NCI-H748 treated with DMSO at 0.1 percent for 48 hours (cell line): ENCODE results near the gene CCDC43.
"Not testable (repeated sequence)": the region's sequence is repeated elsewhere in the genome, so short reads cannot be mapped to it uniquely, and the experiment has no call there.

Source experiments
- DNase-seq: peaks from one replicate; lab custom pipeline; 2025; lab: John Stamatoyannopoulos, UW

CCDC43 gene

DNA sequence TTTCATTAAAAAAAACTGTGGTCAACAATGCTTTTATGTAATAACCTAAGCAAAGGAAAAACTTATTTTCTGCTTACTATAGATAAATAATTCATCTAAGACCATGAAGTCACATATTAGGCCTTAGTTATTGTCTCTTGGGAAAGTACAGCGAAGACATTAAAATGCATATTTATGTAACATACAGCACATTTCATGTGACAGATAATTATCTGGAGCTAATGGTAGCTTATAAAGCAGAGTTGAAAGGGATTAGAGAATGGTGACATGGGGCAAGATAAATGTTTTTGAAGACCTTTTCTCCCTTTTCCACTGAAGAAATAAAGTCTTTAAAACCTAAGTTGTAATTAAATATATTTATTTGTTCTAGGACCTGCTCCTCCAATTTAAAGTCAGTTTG, 23.6 kb downstream of the CCDC43 start:
- no peak for DNase-seq

DNA sequence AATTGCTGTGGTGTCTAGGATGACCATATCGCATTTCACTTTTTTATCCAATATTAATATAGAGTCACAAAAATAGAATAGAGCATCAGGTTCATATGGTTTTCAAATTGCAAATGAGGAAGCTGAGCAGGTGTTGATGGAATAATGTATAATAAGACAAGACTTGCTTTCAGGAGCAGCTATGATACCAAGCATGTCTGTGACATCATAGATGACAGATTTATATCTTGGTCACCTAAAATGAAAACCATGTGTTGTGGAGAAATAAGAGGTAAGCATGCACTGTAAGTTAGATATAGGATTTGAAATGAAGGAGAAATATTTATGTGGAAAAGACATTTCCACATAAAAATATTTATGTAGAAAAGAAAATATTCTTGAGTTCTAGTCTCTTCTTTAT, 24.7 kb downstream of the CCDC43 start:
- no peak for DNase-seq

DNA sequence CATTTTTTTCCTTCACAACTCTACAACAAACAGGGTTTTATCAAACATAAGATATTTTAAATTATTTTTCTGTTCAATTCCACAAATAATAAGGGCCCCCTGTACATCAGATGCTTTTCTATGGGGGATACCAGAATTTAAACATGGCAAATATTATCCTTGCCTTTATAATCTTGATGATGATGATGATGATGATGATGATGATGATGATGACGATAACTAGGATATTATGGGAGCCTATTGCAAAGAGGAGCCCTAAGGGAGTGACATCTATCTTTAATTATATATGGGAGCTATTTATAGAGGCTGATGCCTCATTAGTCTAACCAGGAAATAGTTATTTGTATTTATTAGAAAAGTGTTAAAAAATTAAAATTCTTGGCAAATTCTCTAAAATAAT, 26.5 kb downstream of the CCDC43 start:
- DNase-seq = no peak

DNA sequence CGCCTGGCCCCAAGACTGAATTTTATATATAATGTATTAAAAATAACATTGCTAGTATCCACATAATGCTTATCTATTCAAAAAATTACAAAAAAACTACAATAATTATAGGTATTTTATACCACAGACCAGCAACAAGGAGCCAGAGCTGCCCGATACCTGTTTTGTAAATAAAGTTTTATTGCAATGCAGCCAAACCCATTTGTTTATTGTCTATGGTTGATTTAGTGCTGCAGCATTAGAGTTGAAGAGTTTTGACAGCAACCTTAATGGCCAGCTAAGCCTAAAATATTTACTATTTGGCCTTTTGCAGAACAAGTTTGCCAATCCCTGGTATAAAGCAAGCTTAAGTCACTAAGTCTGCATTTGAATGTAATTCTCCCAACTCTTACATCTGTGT, 27.7 kb downstream of the CCDC43 start:
- no peak for DNase-seq

DNA sequence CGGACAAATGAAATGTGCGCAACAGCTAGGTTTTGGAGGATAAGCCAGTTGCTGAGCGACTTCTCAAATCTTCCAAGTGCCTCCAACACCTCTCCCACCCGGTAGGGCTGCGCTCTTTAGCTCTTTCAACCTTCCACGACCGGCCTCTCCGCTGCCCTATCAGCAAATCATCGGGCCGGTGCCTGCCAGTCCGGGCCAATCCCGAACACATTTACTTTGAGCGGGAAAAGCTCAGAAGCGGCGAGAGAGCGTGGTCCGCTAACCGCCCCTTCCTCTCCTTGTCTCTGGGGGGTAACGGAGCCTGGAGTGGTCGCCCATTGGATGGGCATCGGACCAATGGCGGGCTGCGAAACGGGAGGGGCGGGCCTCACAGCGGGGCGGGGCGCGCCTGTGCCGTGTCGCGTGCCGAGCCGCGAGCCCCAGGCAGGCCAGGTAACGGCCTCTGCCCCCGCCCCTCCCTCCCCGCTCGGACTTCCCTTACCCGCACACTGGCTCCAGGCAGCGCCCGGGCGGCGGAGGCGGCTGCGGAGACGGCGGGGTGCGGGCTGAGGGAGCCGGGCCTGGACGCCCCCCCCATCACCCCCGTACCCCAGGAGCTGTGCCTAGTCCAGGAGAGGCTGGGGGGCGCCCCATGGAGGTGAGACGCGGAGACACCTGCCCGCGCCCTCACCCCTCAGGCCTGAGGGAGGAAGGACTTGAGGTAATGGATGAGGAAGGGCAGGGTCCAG, 33.4 kb downstream of the CCDC43 start, which contains the start of gene MEIOC:
Gene MEIOC, plus strand, starts transcription at position 486 of the 728 bp plus-strand sequence. Its CDS starts 146 bp downstream, at position 632.
- DNase-seq = peak; percentile 28

DNA sequence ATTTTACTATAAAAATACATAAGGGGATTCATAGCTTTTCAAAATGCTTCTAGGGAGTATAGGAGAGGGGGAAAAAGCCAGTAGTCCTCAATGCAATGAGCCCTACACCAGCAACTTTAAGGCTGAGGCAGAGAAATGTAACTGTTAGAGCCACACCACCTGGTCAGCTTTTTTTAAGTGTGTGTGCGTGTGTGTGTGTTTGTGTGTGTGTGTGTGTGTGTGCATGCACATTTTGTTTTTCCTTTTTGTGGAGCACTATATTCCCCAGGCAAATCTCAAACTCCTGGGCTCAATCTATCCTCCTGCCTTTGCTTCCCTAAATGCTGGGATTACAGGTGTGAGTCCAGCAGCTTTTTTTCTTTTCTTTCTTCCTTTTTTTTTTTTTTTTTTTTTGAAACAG, 35.6 kb downstream of the CCDC43 start:
- DNase-seq = no peak

DNA sequence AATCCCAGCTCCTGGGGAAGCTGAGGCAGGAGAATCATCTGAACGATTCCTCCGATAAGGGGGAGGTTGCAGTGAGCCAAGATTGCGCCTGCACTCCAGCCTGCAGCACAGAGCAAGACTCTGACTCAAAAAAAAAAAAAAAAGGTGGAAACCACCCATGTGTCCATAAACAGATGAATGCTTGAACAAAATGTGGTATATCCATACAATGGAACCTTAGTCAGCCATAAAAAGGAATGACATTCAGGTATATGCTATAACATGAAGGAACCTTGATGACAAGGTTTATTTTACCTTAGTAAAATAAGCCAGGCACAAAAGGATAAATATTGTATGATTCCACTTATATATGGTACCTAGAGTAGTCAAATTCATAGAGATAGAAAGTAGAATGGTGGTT, 36.2 kb downstream of the CCDC43 start:
- DNase-seq = no peak

DNA sequence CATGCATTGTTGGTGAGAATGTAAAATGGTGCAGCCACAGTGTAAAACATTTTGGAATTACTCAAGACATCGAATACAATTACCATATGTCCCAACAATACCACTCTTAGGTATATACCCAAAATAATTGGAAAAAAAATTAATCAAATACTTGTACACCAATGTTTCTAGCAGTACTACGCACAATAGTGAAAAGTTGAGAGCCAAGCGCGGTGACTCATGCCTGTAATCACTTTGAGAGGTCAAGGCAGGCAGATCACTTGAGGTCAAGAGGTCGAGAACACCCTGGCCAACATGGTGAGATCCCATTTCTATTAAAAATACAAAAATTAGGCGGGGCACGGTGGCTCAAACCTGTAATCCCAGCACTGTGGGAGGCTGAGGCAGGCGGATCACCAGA, 36.8 kb downstream of the CCDC43 start:
- DNase-seq = no peak

DNA sequence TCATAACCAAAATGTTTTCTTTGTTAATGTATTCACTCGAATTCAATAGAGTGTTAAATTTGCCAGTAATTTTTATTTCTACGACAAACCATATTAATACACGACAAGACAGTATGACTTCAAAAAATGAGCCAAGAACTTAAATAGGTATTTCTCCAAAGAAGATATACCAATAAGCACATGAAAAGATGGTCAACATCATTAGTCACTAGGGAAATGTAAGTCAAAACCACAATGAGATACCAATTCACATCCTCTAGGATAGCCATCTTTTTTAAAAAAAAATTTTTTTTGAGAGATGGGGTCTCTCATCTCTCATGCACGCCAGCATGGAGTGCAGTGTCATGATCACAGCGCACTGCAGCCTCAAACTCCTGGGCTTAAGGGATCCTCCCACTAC, 38.3 kb downstream of the CCDC43 start:
- DNase-seq = no peak

DNA sequence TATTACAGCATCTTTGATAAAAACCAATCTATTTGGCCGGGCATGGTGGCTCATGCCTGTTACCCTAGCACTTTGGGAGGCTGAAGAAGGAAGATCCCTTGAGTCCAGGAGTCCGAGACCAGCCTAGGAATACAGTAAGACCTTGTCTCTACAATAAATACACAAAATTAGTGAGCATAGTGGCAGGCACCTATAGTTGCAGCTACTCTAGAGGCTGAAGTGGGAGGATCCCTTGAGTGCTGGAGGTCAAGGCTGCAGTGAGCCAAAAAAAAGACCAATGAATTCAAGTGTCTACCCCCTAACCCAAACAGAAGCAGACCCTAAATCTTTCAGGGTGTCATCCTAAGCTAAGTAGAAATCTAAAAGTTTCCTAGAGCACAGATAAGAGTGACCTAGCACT, 40.6 kb downstream of the CCDC43 start:
- DNase-seq = no peak

DNA sequence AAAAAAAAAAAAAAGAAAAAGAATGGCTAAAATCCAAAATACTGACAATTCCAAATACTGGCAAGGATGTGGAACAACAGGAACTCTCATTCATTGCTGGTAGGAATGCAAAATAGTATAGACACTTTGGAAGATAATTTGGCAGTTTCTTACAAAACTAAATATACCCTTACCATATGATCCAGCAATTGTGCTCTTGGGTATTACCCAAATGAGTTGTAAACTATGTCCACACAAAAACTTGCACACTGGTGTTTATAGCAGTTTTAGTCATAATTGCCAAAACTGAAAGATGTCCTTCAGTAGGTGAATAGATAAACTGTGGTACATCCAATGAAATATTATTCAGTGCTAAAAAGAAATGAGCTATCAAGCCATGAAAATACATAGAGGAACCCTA, 41.8 kb downstream of the CCDC43 start:
- no peak for DNase-seq

DNA sequence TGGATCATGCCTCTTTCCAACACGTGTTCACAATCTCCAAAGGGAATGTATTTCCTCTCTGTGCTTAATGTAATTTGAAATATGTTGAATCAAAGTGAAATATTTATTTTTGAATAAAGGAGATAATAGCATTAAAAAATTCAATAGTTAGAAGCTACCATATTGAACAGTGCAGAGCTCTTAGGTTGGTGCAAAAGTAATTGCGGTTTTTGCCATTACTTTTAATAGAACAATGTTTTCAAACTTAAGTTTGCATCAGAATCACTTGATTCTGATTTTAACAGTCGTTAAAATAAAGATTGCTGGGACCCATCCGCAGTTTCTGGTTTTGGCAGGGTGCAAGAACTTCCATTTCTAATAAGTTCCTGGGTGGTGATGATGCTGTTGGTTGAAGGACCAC, 43.3 kb downstream of the CCDC43 start:
- no peak for DNase-seq

DNA sequence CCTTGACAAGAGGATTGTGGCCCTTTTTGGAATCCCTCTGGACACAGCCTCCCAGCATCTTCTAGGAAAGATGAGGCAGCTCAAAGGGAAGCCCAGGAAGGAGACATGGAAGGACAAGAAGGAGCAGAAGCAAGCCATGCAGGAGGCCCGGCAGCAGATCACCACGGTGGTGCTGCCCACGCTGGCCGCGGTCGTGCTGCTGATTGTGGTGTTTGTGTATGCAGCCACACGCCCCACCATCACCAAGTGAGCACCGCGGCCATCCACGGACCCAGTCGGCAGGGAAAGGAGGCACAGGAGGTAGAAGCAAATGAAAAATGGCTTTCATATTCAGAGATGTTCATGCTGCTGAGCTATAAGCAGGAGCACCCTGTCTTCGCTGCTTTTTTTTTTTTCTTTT, 44.2 kb downstream of the CCDC43 start:
- DNase-seq = no peak

DNA sequence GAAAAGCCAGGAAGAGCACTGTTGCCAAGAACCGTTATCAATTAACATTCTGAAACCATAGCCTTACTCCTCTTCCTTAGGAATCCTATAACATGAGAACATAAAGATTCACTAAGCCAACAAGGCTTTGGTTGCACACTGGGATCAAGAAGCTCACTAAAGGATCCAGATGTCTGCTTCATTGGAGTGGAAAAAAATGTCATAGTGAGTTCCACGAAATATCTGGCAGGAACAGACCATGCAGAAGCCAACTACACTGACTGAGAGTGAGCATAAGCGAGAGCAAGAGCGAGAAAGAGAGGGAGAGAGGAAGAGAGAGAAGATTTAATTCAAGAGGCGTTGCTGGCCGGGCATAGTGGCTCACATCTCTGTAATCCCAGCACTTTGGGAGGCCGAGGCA, 46.7 kb downstream of the CCDC43 start:
- DNase-seq = no peak

DNA sequence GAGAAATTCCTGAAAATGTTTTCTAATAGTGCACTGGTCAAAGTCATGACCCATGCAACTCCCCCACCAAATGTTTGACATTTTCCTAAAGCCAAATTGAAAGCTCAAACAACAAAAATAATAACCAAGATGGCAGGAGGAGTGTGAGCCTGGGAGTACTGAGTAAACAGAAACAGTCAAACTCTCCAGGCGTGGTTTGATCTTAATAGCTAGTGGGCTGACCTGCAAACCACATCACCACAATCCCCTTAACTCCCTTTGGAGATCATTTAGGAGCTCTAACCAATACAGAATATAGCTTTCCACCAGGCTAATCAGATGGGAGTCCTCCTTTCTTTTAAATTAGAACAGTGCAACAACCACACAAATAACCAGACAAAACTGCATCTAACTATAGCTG, 52.5 kb downstream of the CCDC43 start:
- DNase-seq = no peak

DNA sequence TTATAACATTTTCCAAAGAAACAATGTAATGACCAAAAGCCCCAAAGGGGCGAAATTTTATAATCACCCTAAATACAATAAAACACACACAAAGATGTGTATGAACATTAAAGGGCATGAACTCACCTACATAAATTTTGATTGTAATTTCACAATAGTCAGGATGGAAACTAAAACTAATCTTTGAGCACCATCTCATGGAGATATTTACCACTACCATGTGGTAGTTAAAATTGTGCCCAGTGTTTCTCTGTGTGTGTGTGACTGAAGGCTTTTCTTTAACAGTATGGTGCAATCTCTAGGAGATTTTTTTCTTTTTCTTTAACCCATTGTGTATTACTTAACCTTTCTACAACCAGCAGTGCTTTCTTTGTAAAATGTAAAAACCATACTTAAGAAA, 53.0 kb downstream of the CCDC43 start:
- DNase-seq = no peak

DNA sequence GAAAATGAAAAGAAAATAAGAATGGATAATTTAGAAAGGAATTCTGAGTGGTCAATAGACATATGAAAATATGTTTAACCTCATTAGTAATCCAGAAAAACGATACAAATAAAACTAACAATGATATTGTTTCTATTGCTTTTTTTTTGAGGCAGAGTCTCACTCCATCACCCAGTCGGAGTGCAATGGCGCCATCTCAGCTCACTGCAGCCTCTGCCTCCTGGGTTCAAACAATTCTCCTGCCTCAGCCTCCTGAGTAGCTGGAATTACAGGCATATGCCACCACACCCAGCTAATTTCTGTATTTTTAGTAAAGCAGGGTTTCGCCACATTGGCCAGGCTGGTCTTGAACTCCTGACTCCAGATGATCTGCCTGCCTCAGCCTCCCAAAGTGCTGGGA, 55.2 kb downstream of the CCDC43 start:
- DNase-seq = not testable (repeated sequence)

DNA sequence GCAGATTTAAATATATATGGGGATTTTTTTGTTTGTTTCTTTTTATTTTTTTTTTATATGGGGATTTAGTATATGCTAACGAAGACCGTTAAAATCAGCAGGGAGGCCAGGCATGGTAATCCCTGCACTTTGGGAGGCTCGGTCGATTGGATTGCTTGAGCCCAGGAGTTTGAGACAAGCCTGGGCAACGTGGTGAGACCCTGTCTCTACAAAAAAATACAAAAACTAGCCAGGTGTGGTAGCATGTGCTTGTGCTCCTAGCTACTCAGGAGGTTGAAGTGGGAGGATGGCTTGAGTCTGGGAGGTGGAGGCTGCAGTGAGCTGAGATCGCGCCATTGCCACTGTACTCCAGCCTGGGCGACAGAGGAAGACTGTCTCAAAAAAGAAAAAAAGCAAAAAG, 55.6 kb downstream of the CCDC43 start:
- no peak for DNase-seq

DNA sequence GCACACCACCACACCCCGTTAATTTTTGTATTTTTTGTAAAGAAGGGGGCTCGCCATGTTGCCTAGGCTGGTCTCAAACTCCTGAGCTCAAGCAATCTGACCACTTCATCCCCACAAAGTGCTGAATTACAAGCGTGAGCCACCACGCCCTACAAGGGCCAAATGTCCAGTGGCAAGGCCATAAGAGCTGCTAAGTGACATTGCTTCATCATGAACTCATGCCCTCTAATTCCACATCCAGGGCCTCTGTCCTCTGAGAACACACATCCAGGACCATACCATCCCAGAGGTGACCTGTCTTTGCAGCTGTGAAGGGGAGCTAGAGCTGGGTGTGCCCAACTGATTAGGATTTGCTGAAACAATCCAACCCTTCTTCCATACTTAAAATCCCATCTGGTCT, 58.9 kb downstream of the CCDC43 start:
- DNase-seq = no peak

DNA sequence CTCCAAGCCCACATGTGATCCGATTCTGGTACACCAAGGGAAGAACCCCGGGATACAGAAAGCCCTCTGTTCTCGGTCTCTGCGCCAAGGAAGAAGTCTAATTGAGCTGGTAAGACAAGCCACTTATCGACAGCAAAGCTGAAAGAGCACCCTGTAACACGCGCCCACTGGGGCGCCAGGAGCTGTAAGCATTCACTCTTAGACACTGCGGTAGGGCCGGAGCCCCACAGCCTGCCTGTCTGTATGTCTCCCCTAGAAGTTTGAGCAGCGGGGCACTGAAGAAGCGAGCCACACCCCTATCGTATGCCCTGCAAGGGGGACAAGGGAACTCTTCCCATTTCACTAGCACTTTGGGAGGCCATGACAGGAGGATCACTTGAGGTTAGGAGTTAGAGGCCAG, 60.3 kb downstream of the CCDC43 start:
- DNase-seq = no peak

DNA sequence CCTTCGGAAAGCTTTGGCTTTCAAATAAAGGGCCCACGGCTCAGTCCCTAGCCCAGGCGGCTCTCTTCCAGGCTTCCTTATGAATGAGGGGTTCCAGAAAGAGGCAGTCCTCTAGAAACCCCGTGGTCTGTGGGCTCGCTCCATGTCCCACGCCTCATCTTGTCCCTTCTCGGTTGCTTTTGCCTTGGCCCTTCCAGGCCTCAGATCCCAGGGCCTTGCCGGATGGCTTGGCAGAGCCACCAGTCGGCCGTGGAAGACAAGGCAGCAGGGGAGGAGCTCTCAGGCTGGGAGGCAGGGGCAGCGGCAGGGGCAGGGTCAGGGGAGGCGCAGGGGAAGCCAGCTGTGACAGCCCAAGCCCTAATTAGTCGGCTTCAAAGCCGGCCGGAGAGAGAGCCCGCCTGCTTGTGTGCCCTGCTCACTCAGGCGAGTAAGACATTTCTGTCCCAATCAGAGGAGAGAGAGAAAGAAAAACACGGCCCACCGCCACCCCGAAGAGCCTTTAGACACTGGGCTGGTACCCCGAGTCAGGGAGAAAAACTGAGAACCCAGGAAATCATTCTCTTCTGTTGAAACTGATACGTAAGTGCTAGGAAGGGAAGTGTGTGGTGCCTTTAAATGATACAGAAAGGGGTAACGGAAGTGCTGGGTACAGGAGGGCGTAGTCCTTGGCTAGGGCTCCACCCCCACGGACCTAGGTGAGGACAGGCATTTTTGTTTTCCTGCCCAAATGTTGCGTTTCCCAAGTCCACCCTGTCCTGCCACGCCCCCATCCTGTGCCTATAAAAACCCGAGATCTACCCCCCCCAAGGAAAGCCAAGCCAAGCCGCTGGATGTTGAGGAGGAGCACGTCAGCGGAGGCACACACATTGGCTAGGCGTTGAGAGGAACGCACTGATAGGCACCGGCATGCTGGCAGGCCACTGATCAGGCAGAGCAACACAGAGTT, 61.1 kb downstream of the CCDC43 start:
- no peak for DNase-seq

DNA sequence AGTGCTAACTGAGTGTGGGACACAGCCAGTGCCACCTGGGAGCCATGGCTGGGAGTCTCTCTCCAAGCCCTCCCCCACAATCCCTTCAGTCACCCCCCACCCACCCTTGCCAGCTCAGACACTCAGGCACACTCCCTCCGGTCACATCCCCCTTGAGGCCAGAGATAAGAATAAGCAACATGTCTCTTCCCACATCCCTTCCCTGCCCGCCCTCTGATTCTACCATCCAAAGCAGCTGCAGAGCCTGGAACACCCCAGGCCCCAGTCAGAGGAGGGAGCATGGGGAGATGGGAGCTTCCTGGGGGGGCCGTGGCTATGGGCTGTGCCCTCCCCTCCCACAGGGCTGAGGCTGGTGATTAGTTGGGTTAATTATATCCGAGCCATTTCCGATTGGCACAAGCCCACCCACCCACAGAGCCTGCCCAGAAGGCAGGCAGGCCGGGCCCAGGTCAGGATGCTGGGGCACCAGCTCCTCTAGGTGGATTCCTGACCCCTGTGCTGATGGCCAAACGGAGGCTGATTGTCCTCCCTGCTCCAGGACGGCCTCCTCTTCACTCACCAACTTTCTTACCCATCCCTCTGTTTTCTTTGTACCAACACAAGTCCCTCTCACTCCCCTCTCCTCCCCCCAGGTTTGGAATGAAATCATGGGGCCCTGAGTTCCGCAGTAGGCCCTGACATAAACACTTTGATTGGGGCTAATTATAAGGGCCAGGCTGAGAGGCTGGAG, 61.9 kb downstream of the CCDC43 start:
- no peak for DNase-seq
